Smooth muscle cell (in vitro differentiated cells): ENCODE results near the gene KCNK10. TPM values are rescaled to one million over a fixed set of nuclear protein-coding genes. Genes with fewer than 3 reads are reported as not detected.

Experiments used
- DNase-seq: peaks from one replicate; lab custom pipeline; 2025; ENCODE audit not compliant: unreplicated experiment; lab: John Stamatoyannopoulos, UW
- H2AFZ ChIP-seq: fragments of 200-600 bp; sonication (generic); 2 replicates; pipeline ENCODE4 v1.6.0; 2016; ENCODE audit warnings: antibody characterized with exemption, low read depth, mild to moderate bottlenecking
- H3F3A ChIP-seq: fragments of 200-600 bp; sonication (generic); 2 replicates; pipeline ENCODE4 v1.6.0; 2017; ENCODE audit warnings: antibody characterized with exemption, low read depth
- H3K27ac ChIP-seq: fragments of 200-600 bp; sonication (generic); 2 replicates; pipeline ENCODE4 v1.5.1; 2016; ENCODE audit warnings: low read depth, mild to moderate bottlenecking
- H3K27me3 ChIP-seq: fragments of 200-600 bp; sonication (generic); 2 replicates; pipeline ENCODE4 v1.6.1; 2016; ENCODE audit warnings: low read depth, mild to moderate bottlenecking
- H3K36me3 ChIP-seq: fragments of 200-600 bp; sonication (generic); 2 replicates; pipeline ENCODE4 v1.5.1; 2016; ENCODE audit warnings: low read depth
- H3K4me1 ChIP-seq: fragments of 200-600 bp; sonication (generic); 2 replicates; pipeline ENCODE4 v1.5.1; 2016; ENCODE audit warnings: low read depth
- H3K4me2 ChIP-seq: fragments of 200-600 bp; sonication (generic); 2 replicates; pipeline ENCODE4 v1.6.0; 2016; ENCODE audit warnings: mild to moderate bottlenecking
- H3K4me3 ChIP-seq: fragments of 200-600 bp; sonication (generic); 2 replicates; pipeline ENCODE4 v1.5.1; 2016; ENCODE audit warnings: mild to moderate bottlenecking
- H3K79me2 ChIP-seq: fragments of 200-600 bp; sonication (generic); 2 replicates; pipeline ENCODE4 v1.6.0; 2016; ENCODE audit warnings: low read depth, mild to moderate bottlenecking
- H3K9ac ChIP-seq: fragments of 200-600 bp; sonication (generic); 2 replicates; pipeline ENCODE4 v1.6.0; 2016; ENCODE audit warnings: low read depth
- H3K9me3 ChIP-seq: fragments of 200-600 bp; sonication (generic); replicated peaks from 2 replicates; pipeline ENCODE4 v1.5.1; 2016; ENCODE audit warnings: low read depth
- H4K20me1 ChIP-seq: fragments of 200-600 bp; sonication (generic); 2 replicates; pipeline ENCODE4 v1.6.0; 2016; ENCODE audit warnings: low read depth
- CTCF ChIP-seq: fragments of 200-600 bp; sonication (generic); IDR thresholded peaks from 2 replicates; pipeline ENCODE4 v1.5.1; 2017; ENCODE audit warnings: borderline replicate concordance, mild to moderate bottlenecking, antibody characterized with exemption; ENCODE audit not compliant: insufficient read depth, poor library complexity, severe bottlenecking
- WGBS: methylation state at CpG from one replicate; pipeline ENCODE4 v1.1.7; 2016; ENCODE audit warnings: low lambda C conversion rate; 5-methylcytosine and 5-hydroxymethylcytosine counted together
- polyA plus RNA-seq: library from polyadenylated mRNA; unstranded; fragments of >200 nt; fragmentation: Nextera tagmentation; extraction: Ambion mirVana; gene quantifications from 2 replicates; pipeline ENCODE4 v1.2.1, GENCODE V29; 2016
- total RNA-seq: library from RNA; depleted of rRNA; stranded (reverse); fragments of >200 nt; gene quantifications from 2 replicates; pipeline ENCODE4 v1.2.3, GENCODE V29; 2014

The KCNK10 gene
- total and polyA plus RNA-seq, 2 experiments from 2014 or later, result not detected

- H3F3A ChIP-seq, result no peaks in the 10 kb centered on the region
- no peaks in the 10 kb centered on the region for H3K27me3 ChIP-seq
- no peak overlapping the region for H3K9ac ChIP-seq
- no peak overlapping the region for H3K27ac ChIP-seq
- H3K9me3 ChIP-seq, result no peaks in the 10 kb centered on the region
- no peak for TF ChIP-seq CTCF
- no peak for DNase-seq
- 69% methylated on average over 8 of the region's 8 CpGs for WGBS
- H4K20me1 ChIP-seq, result no peaks in the 10 kb centered on the region
- no peak overlapping the region for H2AFZ ChIP-seq
- H3K79me2 ChIP-seq, result no peaks in the 10 kb centered on the region
- no peaks in the 10 kb centered on the region for H3K4me1 ChIP-seq
- H3K36me3 ChIP-seq, result no peaks in the 10 kb centered on the region
- H3K4me3 ChIP-seq, result no peak overlapping the region
- no peak overlapping the region for H3K4me2 ChIP-seq
Observed at GRCh38 chr14:88210426-88210825, 112.6 kb downstream of the KCNK10 start.

- Histone ChIP-seq H3K9ac (no peak overlapping the region), H2AFZ (no peak overlapping the region), H3K79me2 (no peaks in the 10 kb centered on the region), H3K4me1 (no peaks in the 10 kb centered on the region), H3K4me3 (no peak overlapping the region), H3K27me3 (no peaks in the 10 kb centered on the region), H3K9me3 (no peaks in the 10 kb centered on the region), H3K4me2 (no peak overlapping the region), H3F3A (no peaks in the 10 kb centered on the region), H3K36me3 (no peaks in the 10 kb centered on the region), H4K20me1 (no peaks in the 10 kb centered on the region), H3K27ac (no peak overlapping the region)
- no peak for TF ChIP-seq CTCF
- 82% methylated on average over 17 of the region's 17 CpGs for WGBS
- no peak for DNase-seq
Observed at GRCh38 chr14:88209273-88209672, 113.8 kb downstream of the KCNK10 start.

- no peak overlapping the region for H2AFZ ChIP-seq
- no peak overlapping the region for H3K27ac ChIP-seq
- DNase-seq, result no peak
- no peaks in the 10 kb centered on the region for H3K36me3 ChIP-seq
- no peaks in the 10 kb centered on the region for H4K20me1 ChIP-seq
- H3K4me2 ChIP-seq, result no peak overlapping the region
- H3K4me1 ChIP-seq, result no peaks in the 10 kb centered on the region
- 87% methylated on average over 5 of the region's 5 CpGs for WGBS
- no peaks in the 10 kb centered on the region for H3K9me3 ChIP-seq
- H3K4me3 ChIP-seq, result no peak overlapping the region
- H3K79me2 ChIP-seq, result no peaks in the 10 kb centered on the region
- no peak for TF ChIP-seq CTCF
- H3K27me3 ChIP-seq, result no peaks in the 10 kb centered on the region
- H3K9ac ChIP-seq, result no peak overlapping the region
- H3F3A ChIP-seq, result no peaks in the 10 kb centered on the region
Observed at GRCh38 chr14:88208858-88209257, 114.2 kb downstream of the KCNK10 start.

- TF ChIP-seq CTCF, result no peak
- no peaks in the 10 kb centered on the region for H4K20me1 ChIP-seq
- DNase-seq, result no peak
- no peaks in the 10 kb centered on the region for H3K36me3 ChIP-seq
- no peaks in the 10 kb centered on the region for H3K79me2 ChIP-seq
- H3K27ac ChIP-seq, result no peak overlapping the region
- H3K4me2 ChIP-seq, result no peak overlapping the region
- no peaks in the 10 kb centered on the region for H3K27me3 ChIP-seq
- H3F3A ChIP-seq, result no peaks in the 10 kb centered on the region
- H2AFZ ChIP-seq, result no peak overlapping the region
- H3K4me1 ChIP-seq, result no peaks in the 10 kb centered on the region
- H3K4me3 ChIP-seq, result no peak overlapping the region
- H3K9me3 ChIP-seq, result no peaks in the 10 kb centered on the region
- H3K9ac ChIP-seq, result no peak overlapping the region
- WGBS, result 66% methylated on average over 4 of the region's 4 CpGs
Observed at GRCh38 chr14:88204221-88204620, 118.8 kb downstream of the KCNK10 start.
